ENCODE measurements around the gene CRIM1.

DNA sequence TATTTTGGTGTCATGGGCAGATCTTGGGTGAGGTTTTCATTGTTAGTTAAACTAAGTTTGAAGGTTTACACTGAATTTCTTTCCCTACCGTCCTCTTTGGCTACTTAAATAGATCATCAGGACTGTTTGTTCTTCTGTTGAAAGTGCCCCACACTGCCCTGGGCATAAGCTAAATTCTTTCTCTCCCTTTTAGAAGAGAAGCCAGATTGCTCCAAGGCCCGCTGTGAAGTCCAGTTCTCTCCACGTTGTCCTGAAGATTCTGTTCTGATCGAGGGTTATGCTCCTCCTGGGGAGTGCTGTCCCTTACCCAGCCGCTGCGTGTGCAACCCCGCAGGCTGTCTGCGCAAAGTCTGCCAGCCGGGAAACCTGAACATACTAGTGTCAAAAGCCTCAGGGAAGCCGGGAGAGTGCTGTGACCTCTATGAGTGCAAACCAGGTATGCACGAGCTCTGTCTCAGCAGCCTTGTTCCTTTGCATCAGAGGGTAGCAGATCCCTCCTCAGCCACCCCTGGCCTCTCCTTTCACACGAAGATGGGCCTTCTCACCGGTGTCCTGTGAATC lies 85.6 kb downstream of the CRIM1 start:
- TF ChIP-seq POLR2A (IDR thresholded peaks at IDR 0.05; ENCODE audit: control extremely low read depth in 1 of 2, low read depth in 2 of 2, low read length in 2 of 2) (no peak), GTF2F1 (IDR thresholded peaks at IDR 0.05; ENCODE audit: borderline replicate concordance, low read depth, low read length) (no peak), CHD1 (IDR thresholded peaks at IDR 0.05; ENCODE audit: low read depth, low read length) (no peak)
- TF ChIP-seq, protein P1, sequence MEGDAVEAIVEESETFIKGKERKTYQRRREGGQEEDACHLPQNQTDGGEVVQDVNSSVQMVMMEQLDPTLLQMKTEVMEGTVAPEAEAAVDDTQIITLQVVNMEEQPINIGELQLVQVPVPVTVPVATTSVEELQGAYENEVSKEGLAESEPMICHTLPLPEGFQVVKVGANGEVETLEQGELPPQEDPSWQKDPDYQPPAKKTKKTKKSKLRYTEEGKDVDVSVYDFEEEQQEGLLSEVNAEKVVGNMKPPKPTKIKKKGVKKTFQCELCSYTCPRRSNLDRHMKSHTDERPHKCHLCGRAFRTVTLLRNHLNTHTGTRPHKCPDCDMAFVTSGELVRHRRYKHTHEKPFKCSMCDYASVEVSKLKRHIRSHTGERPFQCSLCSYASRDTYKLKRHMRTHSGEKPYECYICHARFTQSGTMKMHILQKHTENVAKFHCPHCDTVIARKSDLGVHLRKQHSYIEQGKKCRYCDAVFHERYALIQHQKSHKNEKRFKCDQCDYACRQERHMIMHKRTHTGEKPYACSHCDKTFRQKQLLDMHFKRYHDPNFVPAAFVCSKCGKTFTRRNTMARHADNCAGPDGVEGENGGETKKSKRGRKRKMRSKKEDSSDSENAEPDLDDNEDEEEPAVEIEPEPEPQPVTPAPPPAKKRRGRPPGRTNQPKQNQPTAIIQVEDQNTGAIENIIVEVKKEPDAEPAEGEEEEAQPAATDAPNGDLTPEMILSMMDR (IDR thresholded peaks at IDR 0.05; ENCODE audit: control extremely low read depth in 1 of 3, insufficient read depth in 1 of 3, low read depth in 1 of 3, low read length in 3 of 3): no peak
- TF ChIP-seq, protein P2, sequence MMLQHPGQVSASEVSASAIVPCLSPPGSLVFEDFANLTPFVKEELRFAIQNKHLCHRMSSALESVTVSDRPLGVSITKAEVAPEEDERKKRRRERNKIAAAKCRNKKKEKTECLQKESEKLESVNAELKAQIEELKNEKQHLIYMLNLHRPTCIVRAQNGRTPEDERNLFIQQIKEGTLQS (IDR thresholded peaks at IDR 0.05; ENCODE audit: insufficient read depth, low read depth, low read length): no peak
